Central memory CD8-positive, alpha-beta T cell (primary cell): ENCODE data around the gene KCNN1.
"Not testable (repeated sequence)": the region's sequence is repeated elsewhere in the genome, so short reads cannot be mapped to it uniquely, and the experiment has no call there.

Experiments
- ATAC-seq: fragments of 150-1000 bp; cut with Tn5 transposase; replicated peaks from 2 replicates; pipeline ENCODE4 v1.10.0; 2022; ENCODE audit warnings: mild to moderate bottlenecking, moderate FRiP score, moderate number of reproducible peaks; ENCODE audit not compliant: poor library complexity, severe bottlenecking; ENCODE audit errors: extremely low read depth
- DNase-seq, 2 donors: peaks; one replicate each; pipeline ENCODE4 v3.0.0; 2021; ENCODE audit warnings: low spot score in 2 of 2
- H3K27ac Mint-ChIP-seq: one replicate; pipeline ENCODE4 v1.8.0; 2022; ENCODE audit warnings: low read depth, mild to moderate bottlenecking, moderate library complexity, mixed read lengths
- H3K27me3 Mint-ChIP-seq: one replicate; pipeline ENCODE4 v1.8.0; 2022; ENCODE audit warnings: mixed read lengths
- H3K36me3 Mint-ChIP-seq: one replicate; pipeline ENCODE4 v1.8.0; 2022; ENCODE audit warnings: mild to moderate bottlenecking, moderate library complexity, mixed read lengths; ENCODE audit not compliant: insufficient read depth
- H3K4me1 Mint-ChIP-seq: one replicate; pipeline ENCODE4 v1.8.0; 2022; ENCODE audit warnings: mixed read lengths
- H3K4me3 Mint-ChIP-seq: one replicate; pipeline ENCODE4 v1.8.0; 2022; ENCODE audit warnings: mild to moderate bottlenecking, moderate library complexity, mixed read lengths
- H3K9me3 Mint-ChIP-seq: one replicate; pipeline ENCODE4 v1.8.0; 2022; ENCODE audit warnings: mixed read lengths

Gene KCNN1

DNA sequence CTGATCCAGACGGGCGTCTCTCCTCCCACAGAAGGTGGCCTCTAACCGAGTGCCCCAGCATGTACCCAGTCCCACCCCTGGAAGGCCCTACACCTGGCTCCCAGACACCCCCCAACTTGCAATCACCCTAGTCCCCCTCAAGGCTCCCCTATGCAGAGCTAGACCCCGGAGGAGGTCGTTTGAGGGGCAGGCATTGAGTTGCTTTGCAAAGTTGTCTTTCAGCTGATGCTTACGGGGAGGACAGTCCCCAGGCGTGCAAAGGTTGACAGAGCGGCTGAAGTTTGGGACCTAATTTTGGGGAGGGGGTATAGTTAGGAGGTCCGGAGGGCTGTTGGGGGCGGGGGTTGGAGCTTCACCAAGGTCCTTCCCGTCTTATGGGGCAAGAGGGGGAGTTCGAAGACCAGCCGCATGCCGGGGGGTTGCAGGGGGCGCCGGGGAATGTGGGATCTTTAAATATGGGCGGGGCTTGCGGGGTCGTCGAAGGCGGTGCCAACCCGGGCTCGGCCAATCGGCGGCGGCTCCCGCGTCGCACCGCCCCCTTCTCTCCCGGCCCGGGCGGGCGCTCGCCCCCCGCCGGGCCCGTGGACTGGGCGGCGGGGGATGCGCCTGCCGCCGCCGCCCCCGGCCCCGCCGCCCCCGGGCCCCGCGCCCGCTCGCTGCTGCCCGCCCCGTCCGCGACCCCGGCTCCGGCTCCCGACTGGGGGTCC lies at the start of gene KCNN1:
Gene KCNN1 (plus strand): TSS at position 558 of the 707 bp plus-strand sequence. CDS start 6,782 bp downstream, outside the sequence.
- no peaks in the 10 kb centered on the region for H3K9me3 Mint-ChIP-seq
- ATAC-seq: no peak
- no peak for DNase-seq
- H3K27me3 Mint-ChIP-seq: peaks cover 61% of the 10 kb centered on the region
- H3K4me1 Mint-ChIP-seq: peaks cover 11% of the 10 kb centered on the region
- H3K4me3 Mint-ChIP-seq: peak within 1 kb of the TSS; percentile 33
- H3K36me3 Mint-ChIP-seq: peaks cover 1% of the 10 kb centered on the region
- no peak within 1 kb of the TSS for H3K27ac Mint-ChIP-seq

DNA sequence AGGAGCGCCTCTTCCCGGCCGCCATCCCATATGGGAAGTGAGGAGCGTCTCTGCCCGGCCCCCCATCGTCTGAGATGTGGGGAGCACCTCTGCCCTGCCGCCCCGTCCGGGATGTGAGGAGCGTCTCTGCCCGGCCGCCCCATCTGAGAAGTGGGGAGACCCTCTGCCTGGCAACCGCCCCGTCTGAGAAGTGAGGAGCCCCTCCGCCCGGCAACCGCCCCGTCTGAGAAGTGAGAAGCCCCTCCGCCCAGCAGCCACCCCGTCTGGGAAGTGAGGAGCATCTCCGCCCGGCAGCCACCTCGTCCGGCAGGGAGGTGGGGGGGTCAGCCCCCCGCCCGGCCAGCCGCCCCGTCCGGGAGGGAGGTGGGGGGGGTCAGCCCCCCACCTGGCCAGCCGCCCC lies 48.8 kb upstream of the KCNN1 start:
- not testable (repeated sequence) for H3K27ac Mint-ChIP-seq, H3K36me3 Mint-ChIP-seq, H3K4me3 Mint-ChIP-seq, DNase-seq, H3K9me3 Mint-ChIP-seq, H3K4me1 Mint-ChIP-seq, H3K27me3 Mint-ChIP-seq, ATAC-seq

DNA sequence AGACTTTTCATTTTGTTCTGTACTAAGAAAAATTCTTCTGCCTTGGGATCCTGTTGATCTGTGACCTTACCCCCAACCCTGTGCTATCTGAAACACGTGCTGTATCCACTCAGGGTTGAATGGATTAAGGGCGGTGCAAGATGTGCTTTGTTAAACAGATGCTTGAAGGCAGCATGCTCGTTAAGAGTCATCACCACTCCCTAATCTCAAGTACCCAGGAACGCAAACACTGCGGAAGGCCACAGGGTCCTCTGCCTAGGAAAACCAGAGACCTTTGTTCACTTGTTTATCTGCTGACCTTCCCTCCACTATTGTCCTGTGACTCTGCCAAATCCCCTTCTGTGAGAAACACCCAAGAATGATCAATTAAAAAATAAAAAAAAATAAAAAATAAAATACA lies 47.8 kb upstream of the KCNN1 start:
- H3K4me3 Mint-ChIP-seq, H3K36me3 Mint-ChIP-seq, H3K27me3 Mint-ChIP-seq, H3K9me3 Mint-ChIP-seq, H3K27ac Mint-ChIP-seq, DNase-seq, H3K4me1 Mint-ChIP-seq, ATAC-seq: not testable (repeated sequence)

DNA sequence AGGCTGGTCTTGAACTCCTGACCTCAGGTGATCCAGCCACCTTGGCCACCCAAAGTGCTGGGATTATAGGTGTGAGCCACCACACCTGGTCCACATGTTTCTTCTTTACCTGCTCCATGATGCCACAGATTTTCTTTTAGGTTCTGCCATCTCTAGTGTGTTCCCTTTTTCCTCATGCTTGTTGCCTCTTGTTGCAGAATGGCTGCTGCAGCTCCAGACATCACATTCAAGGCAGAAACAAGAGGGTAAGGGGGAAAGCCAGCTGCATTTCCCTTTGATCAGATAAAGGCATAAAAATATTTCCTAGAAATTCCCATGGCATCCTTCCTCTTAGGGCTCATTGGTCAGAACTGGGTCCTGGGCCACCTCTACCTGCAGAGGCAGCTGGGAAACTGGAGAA lies 46.4 kb upstream of the KCNN1 start:
- Mint-ChIP-seq H3K9me3 (no peaks in the 10 kb centered on the region), H3K4me1 (no peaks in the 10 kb centered on the region), H3K4me3 (no peak overlapping the region), H3K36me3 (no peaks in the 10 kb centered on the region), H3K27me3 (peaks cover under 1% of the 10 kb centered on the region), H3K27ac (no peak overlapping the region)
- ATAC-seq (no peak), DNase-seq (no peak)

DNA sequence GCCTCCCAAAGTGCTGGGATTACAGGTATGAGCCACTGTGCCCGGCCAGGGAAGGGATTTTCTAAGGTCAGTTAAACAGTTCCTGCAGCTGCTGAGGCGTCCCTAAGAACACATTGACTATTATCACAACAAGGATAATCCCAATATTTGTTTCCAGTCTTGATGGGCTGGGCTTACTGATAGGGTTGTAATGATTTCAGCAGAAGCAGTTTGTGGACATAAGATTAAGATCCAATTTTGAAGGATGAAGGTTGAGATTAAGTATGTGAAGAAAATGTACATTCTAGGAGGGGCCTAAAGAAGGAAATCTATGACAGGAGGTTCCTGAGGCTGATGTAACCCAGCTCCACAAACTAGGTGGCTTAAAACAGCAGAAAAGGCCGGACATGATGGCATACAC lies 44.8 kb upstream of the KCNN1 start:
- DNase-seq: no peak
- Mint-ChIP-seq H3K4me1 (no peaks in the 10 kb centered on the region), H3K4me3 (no peak overlapping the region), H3K27me3 (peaks cover 6% of the 10 kb centered on the region), H3K36me3 (no peaks in the 10 kb centered on the region), H3K27ac (no peak overlapping the region), H3K9me3 (no peaks in the 10 kb centered on the region)
- no peak for ATAC-seq

DNA sequence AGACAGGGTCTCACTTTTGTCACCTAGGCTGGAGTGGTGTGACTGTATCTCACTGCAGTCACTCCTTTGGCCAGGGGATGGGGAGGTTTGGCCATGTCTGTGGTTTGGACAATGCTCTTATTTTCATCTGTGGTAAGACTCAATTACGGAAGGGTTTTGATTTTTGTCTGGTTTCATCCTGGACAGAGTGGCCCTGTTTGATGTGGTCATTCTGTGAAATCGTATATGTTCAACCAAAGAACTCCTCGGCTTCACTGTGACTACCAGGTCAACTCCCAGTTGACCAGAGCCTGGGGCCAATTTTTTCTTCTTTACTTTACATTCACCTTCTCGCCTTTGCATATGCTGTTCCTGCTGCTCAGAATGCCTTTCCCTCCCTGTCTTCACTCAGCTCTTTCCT lies 40.9 kb upstream of the KCNN1 start:
- Mint-ChIP-seq H3K9me3 (no peaks in the 10 kb centered on the region), H3K4me1 (no peaks in the 10 kb centered on the region), H3K36me3 (no peaks in the 10 kb centered on the region), H3K4me3 (no peak overlapping the region), H3K27me3 (peaks cover 6% of the 10 kb centered on the region), H3K27ac (no peak overlapping the region)
- ATAC-seq: no peak
- no peak for DNase-seq

DNA sequence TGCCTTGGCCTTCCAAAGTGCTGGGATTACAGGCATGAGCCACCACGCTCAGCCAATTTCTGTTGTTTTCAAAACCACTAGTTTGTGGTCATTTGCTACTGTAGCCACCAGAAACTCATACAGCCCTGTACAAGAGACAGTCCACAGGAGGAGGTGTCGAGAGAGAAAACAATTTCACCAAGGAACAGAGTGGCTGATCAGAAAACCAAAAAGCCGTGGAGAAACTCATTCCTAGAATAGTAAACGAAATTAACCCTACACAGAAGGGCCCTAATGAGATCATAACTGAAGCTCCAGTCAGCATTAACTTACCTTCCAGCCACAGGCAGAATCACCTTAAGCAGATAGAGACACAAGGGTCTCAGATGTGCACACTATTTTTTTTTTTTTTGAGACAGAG lies 37.9 kb upstream of the KCNN1 start:
- DNase-seq: no peak
- Mint-ChIP-seq H3K4me1 (peaks cover 20% of the 10 kb centered on the region), H3K9me3 (no peaks in the 10 kb centered on the region), H3K27ac (no peak overlapping the region), H3K36me3 (peaks cover 9% of the 10 kb centered on the region), H3K4me3 (no peak overlapping the region), H3K27me3 (peaks cover 6% of the 10 kb centered on the region)
- ATAC-seq: no peak

DNA sequence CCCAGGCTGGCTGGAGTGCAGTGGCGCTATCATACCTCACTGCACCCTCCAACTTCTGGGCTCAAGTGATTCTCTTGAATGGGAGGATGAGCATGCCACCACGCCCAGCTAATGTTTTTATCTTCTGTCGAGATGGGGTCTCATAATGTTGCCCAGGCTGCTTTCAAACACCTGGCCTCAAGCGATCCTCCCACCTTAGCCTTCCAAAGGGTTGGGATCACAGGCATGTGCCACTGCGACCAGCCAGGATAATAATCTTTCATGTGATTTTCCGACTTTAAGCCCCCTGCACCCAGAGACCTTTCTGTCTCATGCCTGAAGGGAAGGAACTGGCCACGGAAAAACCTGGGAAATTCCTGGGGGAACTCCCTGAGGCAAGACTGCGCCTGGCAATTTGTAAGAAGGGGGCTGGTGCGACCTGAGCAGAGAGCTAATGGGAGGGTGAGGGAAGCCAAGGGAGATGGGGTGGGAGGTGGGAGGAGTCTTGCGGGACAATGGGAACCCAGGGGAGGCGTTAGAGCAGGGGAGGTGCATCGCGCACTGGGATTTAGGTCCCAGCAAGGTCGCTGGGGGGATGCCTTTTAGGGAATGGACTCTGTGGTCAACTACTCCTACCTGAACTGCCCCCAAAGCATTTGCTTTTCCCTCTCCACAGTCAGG lies 35.2 kb upstream of the KCNN1 start:
- H3K27me3 Mint-ChIP-seq: no peaks in the 10 kb centered on the region
- peaks cover 11% of the 10 kb centered on the region for H3K36me3 Mint-ChIP-seq
- DNase-seq (no peak), ATAC-seq (no peak)
- peaks cover 20% of the 10 kb centered on the region for H3K4me1 Mint-ChIP-seq
- H3K27ac Mint-ChIP-seq: no peak overlapping the region
- H3K9me3 Mint-ChIP-seq: no peaks in the 10 kb centered on the region
- peak overlapping the region; percentile 87 for H3K4me3 Mint-ChIP-seq

DNA sequence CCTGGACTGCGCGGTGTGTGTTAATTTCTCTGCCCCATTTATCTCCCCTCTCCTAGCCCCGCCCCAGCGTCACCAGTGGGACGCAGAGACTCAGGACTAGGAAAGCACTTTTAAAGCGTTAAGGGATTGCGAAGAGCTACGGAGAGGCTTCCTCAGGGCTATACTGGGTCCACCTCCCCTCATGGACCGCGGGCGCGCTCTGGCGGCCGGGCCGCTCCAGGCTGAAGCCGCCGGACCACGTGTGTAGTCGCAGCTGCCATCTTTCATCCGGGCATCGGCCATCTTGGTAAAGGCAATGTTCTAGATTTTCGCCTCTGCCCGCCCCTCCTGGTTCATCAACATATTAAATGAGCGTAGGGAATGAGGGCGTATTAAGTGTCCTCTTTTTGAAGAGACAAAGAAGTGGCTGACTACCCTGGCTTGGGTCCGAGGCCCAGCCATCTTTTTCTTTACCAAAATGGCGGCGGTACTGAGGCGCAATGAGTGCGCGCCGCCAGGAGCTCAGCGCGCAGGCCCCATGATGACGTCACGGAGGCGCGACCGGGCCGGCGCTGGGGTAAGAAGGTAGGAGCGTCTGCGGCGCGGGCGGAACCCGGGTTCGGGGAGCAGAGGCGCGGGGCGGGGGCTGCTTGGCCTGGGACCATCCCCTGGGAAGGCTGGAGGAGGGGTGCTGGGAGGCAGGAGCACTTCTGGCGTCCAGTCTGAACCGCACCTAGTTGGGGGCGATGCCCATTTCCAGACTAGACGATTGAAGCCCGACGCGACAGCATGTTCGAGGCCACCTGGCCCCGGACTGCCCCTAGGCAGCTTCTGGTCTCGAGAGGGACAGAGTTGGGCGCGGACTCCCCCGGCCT lies 34.2 kb upstream of the KCNN1 start, which contains the start of gene CCDC124:
Gene CCDC124 (plus strand): TSS at position 531 of the 854 bp plus-strand sequence. CDS start 3,406 bp downstream, outside the sequence.
- DNase-seq (peak; percentile 81 to 87), ATAC-seq (peak; percentile 97)
- Mint-ChIP-seq H3K36me3 (peaks cover 11% of the 10 kb centered on the region), H3K9me3 (no peaks in the 10 kb centered on the region), H3K27ac (peak within 1 kb of the TSS; percentile 95), H3K27me3 (no peaks in the 10 kb centered on the region), H3K4me3 (peak within 1 kb of the TSS; percentile 87), H3K4me1 (peaks cover 20% of the 10 kb centered on the region)

DNA sequence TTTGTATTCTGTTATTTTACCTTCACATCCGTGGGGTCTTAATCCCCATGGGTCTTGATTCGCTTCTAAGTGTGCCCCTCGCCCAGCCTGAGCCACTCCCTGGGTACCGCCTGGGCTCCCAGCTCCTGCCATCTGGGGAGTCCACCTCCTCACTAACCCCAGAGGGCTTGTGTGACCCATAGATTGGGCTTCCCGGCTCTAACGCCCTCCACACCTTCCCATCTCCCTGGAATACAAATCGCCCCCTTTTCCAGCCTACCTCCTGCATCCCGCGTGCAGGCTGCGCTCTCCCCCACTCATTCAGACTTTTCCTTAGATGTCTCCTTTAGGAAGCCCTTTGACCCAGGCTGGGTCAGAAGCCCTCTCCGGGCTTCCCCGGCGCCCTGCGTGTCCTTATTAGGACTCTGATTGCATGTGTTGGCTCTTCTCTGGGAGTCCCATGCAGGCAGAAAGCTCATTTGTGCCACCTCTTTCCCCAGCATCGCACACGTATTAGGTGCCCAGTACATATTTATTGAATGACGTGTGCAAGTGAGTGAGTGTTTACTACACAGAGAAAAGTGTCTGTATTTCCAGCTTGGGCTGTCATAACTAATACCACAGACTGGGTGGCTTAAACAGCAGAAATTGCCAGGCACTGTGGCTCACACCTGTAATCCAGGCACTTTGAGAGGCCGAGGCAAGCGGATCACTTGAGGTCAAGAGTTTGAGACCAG lies 33.3 kb upstream of the KCNN1 start:
- peaks cover 11% of the 10 kb centered on the region for H3K36me3 Mint-ChIP-seq

DNA sequence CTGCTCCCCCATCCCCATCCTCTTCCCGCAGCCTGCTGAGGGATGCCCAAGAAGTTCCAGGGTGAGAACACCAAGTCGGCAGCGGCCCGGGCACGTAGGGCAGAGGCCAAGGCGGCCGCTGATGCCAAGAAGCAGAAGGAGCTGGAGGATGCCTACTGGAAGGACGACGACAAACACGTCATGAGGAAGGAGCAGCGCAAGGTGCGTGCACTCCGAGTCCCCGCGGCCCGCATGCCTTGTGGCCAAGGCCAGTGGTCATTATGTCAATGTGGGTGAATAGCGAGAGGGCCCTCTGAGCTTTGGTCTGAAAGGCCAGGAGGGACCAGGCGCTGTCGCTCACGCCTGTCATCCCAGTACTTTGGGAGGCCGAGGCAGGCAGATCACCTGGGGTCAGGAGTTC lies 30.5 kb upstream of the KCNN1 start:
- no peaks in the 10 kb centered on the region for H3K9me3 Mint-ChIP-seq
- DNase-seq: no peak
- peaks cover 20% of the 10 kb centered on the region for H3K4me1 Mint-ChIP-seq
- no peak overlapping the region for H3K4me3 Mint-ChIP-seq
- H3K36me3 Mint-ChIP-seq: peaks cover 23% of the 10 kb centered on the region
- ATAC-seq: no peak
- no peaks in the 10 kb centered on the region for H3K27me3 Mint-ChIP-seq
- no peak overlapping the region for H3K27ac Mint-ChIP-seq

More for the DNA sequence above, 33.3 kb upstream of the KCNN1 start:
- H3K4me3 Mint-ChIP-seq: peak overlapping the region; percentile 87
- no peaks in the 10 kb centered on the region for H3K27me3 Mint-ChIP-seq
- H3K27ac Mint-ChIP-seq: peak overlapping the region; percentile 95
- H3K9me3 Mint-ChIP-seq: no peaks in the 10 kb centered on the region
- ATAC-seq (no peak), DNase-seq (no peak)
- peaks cover 20% of the 10 kb centered on the region for H3K4me1 Mint-ChIP-seq

DNA sequence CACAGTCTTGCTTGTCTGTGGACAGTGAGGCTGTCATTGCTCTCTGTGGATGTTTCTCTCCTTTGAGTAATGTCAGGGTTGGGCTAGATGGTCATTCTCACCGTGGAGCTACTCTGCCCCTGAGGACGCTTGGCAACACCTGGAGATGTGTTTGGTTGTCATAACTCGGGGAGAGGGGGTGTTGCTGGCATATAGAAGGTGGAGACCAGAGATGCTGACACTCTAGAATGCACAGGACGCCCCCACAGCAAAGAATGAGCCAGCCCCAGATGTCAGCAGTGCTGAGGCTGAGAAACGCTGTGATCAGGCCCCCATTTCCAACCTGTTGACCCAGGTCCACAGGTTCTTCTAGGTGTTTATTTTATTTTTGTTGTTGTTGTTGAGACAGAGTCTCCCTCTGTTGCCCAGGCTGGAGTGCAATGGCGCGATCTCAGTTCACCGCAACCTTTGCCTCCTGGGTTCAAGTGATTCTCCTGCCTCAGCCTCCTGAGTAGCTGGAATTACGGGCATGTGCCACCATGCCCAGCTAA lies 29.5 kb upstream of the KCNN1 start:
- Mint-ChIP-seq H3K4me1 (peaks cover 16% of the 10 kb centered on the region), H3K27me3 (no peaks in the 10 kb centered on the region), H3K27ac (no peak overlapping the region), H3K36me3 (peaks cover 22% of the 10 kb centered on the region), H3K4me3 (no peak overlapping the region), H3K9me3 (no peaks in the 10 kb centered on the region)
- no peak for ATAC-seq
- no peak for DNase-seq
